GM21423 (cell line): ENCODE data around the gene CEP152.
"Not testable (repeated sequence)": the region's sequence is repeated elsewhere in the genome, so short reads cannot be mapped to it uniquely, and the experiment has no call there.

Source experiments
- ATAC-seq: cut with Tn5 transposase; IDR thresholded peaks from one replicate; pipeline ENCODE4 v1.9.1; 2021; ENCODE audit warnings: mild to moderate bottlenecking, moderate library complexity; ENCODE audit not compliant: unreplicated experiment

CEP152 gene, protein sequence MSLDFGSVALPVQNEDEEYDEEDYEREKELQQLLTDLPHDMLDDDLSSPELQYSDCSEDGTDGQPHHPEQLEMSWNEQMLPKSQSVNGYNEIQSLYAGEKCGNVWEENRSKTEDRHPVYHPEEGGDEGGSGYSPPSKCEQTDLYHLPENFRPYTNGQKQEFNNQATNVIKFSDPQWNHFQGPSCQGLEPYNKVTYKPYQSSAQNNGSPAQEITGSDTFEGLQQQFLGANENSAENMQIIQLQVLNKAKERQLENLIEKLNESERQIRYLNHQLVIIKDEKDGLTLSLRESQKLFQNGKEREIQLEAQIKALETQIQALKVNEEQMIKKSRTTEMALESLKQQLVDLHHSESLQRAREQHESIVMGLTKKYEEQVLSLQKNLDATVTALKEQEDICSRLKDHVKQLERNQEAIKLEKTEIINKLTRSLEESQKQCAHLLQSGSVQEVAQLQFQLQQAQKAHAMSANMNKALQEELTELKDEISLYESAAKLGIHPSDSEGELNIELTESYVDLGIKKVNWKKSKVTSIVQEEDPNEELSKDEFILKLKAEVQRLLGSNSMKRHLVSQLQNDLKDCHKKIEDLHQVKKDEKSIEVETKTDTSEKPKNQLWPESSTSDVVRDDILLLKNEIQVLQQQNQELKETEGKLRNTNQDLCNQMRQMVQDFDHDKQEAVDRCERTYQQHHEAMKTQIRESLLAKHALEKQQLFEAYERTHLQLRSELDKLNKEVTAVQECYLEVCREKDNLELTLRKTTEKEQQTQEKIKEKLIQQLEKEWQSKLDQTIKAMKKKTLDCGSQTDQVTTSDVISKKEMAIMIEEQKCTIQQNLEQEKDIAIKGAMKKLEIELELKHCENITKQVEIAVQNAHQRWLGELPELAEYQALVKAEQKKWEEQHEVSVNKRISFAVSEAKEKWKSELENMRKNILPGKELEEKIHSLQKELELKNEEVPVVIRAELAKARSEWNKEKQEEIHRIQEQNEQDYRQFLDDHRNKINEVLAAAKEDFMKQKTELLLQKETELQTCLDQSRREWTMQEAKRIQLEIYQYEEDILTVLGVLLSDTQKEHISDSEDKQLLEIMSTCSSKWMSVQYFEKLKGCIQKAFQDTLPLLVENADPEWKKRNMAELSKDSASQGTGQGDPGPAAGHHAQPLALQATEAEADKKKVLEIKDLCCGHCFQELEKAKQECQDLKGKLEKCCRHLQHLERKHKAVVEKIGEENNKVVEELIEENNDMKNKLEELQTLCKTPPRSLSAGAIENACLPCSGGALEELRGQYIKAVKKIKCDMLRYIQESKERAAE (N-terminal part only)

DNA sequence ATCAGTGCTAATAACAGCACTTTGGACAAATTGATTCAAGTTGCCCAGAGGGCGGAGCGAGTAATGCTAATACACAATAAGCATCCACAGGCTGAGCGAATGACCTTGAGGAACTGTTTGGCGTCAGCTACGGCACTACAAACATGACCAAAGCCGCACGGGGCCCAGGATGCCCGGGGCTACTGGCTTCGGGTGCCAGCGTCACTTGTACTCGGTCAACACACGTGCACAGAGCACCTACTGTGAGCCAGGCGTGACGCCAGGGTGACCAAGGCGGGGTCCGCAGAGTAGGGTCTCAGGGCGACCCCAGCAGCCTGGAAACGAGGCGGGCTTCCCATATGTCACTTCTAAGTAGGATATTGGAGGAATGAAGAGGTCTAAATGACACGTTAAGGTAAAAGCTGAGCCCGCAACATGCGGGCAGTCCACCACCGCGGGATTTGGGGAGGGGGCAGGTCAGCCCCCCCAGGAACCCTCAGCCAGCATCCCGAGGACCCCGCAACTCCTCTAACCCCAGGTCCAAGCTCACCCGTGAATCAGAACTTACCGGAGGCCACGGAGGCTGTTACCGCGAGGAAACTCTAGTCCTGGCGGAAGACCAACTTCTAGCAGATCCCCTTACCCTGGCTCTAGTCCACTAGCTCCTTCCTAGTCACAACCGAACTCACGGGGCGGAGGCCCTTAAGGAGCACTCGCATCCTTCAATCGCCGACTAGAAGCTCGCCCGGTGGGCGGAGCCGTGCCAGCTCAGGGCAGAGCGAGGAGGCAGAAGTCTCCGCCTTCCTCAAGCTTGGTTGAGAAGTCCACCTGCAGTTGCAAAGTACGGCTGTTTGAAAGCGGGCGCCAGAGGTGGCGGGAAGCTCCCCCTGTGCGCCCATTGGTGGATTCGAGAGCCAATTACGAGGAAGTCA is at the start of gene CEP152:
CEP152 (minus strand) TSS at position 656 of the 911 bp plus-strand sequence. CDS start 5,420 bp downstream, outside the sequence.
- peak; percentile 96 for ATAC-seq

DNA sequence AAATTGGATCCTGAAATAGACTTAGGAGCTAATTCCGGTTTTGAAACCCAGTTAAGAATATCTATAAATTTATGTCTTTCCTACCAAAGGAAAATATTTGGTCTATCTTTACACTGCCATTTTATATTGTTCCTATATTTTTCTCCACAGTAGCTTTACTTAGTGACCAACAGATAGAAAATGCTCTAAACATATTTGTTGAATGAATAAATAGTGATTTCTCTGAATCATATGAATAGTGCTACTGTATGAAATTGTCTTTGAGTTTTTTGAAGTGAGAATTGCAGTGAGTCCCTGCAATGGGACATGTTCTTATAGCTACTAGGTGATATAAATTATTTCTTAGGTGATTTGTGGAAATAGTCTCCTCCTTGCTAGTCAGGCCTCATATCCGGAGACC is 48.6 kb upstream of the CEP152 start:
- no peak for ATAC-seq

DNA sequence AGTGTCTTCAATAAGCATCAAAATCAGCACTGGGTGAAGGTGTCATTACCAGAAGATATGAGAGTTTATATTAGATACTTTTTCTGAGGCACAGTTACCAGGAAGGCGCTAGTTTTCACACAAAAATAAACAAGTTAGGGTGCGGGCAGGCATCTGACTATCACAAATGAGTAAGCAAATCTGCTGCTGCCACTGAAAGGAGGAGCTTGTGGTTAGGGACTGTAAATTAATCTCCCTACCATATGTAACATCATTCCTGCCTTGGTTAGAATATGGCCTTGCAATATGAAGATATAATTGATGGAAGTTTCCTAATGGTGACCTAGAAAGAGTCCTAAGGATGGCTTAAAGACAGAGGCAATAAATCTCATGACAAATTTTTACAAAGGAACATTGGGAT is 47.5 kb upstream of the CEP152 start:
- no peak for ATAC-seq

GRCh38 chr15:48856942-48857341 is 46.1 kb upstream of the CEP152 start:
- no peak for ATAC-seq

DNA sequence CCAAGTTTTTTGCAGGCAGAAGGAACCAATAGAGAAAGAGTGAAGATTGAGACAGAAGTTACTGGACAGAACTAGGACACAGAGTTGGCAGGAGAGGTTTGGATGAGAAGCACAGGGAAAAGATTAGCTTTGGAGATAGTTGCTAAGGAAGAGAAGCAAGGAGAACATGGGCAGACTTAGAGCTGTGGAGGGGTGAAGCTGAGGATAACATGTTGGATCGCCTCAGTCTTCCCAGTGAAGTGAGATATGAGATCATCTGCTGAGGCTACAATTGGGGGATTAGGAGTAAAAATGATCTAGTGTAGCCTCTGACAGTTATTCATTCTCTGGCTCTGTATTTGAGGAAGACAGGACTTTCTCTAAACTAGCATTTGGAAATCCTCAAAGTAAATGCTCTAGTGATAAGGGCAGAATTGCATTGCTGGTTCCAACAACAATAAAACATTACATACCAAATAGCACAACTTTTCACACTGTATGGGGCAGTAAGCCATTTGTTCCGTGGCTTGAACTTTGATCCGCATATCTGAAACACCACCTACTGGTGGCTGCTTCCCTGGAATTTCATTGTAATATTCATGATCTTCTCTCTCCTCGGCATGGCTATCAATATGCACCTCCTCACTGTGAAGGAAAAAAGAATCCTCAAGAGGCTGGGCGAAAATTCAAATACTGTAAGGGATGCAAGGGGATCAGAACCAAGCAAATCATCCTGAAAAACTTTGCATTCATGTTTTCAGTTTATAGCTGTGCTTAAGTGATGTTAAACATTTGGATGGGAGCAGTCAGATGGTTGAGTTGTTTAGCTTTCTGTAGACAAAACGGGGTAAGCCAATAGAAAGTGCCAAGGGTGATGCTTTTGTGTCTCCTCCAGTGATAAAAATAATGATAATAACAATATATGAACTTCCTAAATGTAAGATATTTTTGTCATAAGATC is 44.9 kb upstream of the CEP152 start:
- no peak for ATAC-seq

GRCh38 chr15:48854434-48854833 is 43.6 kb upstream of the CEP152 start:
- ATAC-seq = not testable (repeated sequence)

DNA sequence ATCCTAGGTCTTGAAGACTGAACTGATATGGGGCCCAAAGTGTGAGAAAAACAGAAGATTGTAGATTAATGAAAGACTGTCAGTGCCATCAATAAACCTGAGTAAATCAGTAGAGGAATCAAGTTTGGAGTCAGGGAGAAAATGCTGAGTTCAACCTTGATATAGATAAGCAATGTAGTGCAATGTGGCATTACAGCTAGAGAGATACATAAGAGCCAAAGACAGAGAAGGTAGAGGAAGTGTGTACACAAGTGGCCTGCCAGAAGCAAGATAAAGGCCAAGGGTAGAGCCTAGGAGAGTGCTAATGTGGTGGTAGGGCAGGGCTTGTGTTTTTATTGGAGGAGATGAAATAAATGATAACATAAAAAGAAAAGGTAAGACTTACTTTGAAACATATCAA is 41.1 kb upstream of the CEP152 start:
- ATAC-seq = no peak

GRCh38 chr15:48850648-48851047 is 39.8 kb upstream of the CEP152 start:
- no peak for ATAC-seq

- no peak for ATAC-seq
These were observed 34.3 kb upstream of the CEP152 start for GRCh38 chr15:48845123-48845522.

GRCh38 chr15:48842501-48842900 is 31.6 kb upstream of the CEP152 start:
- no peak for ATAC-seq

GRCh38 chr15:48834756-48835155 is 23.9 kb upstream of the CEP152 start:
- ATAC-seq = no peak

DNA sequence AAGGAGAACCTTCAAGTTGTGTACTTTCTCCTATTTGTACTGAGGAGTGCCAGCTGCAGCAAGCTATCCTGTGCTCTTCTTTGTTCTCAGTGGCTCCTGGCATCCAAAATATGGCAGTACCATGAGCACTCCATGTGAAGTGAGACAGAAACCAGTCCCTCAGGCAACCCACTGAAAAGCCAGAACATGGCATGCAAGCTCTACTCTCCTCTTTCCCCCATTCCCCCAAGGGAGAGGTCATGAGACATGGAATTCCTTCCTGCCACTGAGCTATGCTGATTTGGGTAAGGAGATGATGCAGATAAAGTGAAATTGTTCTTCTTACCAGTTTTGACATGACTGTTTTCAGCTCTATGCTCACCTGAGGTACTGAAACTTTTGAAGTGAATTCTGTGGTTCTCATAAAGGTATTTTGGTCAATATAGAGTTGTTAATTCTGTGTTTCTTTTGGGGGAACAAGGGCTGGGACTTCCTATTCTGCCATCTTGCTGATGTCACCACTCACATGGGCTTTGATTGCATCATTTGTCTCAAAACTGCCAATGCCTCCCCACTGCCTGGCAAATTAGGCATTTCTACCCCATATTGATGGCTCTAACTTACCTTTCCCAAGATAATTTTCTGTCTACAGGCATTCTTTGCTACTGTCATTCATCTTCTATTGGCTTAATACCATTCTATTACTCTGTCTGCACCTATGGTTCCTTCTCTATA is 22.8 kb upstream of the CEP152 start:
- no peak for ATAC-seq

GRCh38 chr15:48832648-48833047 is 21.8 kb upstream of the CEP152 start:
- ATAC-seq = no peak

GRCh38 chr15:48828906-48829305 is 18.0 kb upstream of the CEP152 start:
- no peak for ATAC-seq

GRCh38 chr15:48828471-48828870 is 17.6 kb upstream of the CEP152 start:
- no peak for ATAC-seq

DNA sequence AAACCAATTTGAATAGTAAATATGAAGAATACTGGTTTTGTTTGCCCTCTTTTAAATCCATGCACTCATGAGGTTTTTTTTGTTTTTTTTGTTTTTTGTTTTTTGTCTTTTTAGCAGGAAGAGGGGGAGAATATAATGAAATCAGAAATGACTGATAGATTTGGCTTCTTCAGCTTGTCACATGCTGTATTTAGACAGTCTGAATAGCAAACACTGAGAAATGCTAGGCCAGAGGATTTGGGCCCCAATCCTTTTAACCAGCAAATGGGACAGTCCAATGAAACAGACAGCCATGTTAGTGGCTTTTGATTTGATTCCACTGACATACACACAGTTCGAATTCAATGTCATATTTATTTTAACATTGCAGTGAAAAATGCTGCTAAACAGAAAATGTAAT is 14.2 kb upstream of the CEP152 start:
- no peak for ATAC-seq

GRCh38 chr15:48823706-48824105 is 12.8 kb upstream of the CEP152 start:
- no peak for ATAC-seq

DNA sequence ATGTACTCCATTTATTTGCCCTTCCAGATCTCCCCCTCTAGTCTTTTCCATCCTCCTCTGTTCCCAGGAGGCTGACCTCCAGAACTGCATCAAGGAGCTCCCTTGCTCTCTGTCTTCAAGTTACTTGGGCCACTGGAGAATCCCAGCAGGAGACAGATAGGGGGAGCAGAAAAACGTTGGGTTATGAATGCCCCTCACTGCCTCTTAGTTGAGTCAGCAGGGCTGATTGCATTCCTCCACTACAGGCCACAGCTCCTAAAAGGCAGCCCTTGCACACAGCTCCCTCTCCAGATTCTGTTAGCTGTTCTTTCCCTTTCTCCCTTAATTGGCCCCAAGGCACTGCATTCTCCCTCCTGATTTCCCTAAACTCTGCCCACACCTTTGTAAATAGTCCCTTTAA is 12.4 kb upstream of the CEP152 start:
- ATAC-seq = no peak
